Neural progenitor cell (in vitro differentiated cells): ENCODE results near the gene ZNF462. TPM values are rescaled to one million over a fixed set of nuclear protein-coding genes. Genes with fewer than 3 reads are reported as not detected.

Source experiments
- DNase-seq: peaks from one replicate; pipeline ENCODE4 v3.0.0-alpha.2; 2016; ENCODE audit warnings: low spot score
- H2AFZ ChIP-seq: fragments of 200-600 bp; sonication (generic); replicated peaks from 2 replicates; pipeline ENCODE4 v1.6.1; 2016; ENCODE audit warnings: antibody characterized with exemption
- H3F3A ChIP-seq: fragments of 200-600 bp; sonication (generic); 2 replicates; pipeline ENCODE4 v1.6.1; 2016; ENCODE audit warnings: antibody characterized with exemption, low read depth
- H3K27ac ChIP-seq: fragments of 200-600 bp; sonication (generic); 2 replicates; pipeline ENCODE4 v1.5.1; 2016; ENCODE audit warnings: mild to moderate bottlenecking
- H3K27me3 ChIP-seq: fragments of 200-600 bp; sonication (generic); 2 replicates; pipeline ENCODE4 v1.6.1; 2016; ENCODE audit warnings: mild to moderate bottlenecking, moderate library complexity
- H3K36me3 ChIP-seq: fragments of 200-600 bp; sonication (generic); 2 replicates; pipeline ENCODE4 v1.5.1; 2016
- H3K4me1 ChIP-seq: fragments of 200-600 bp; sonication (generic); 2 replicates; pipeline ENCODE4 v1.6.1; 2016; ENCODE audit warnings: mixed run types
- H3K4me2 ChIP-seq: fragments of 200-600 bp; sonication (generic); 2 replicates; pipeline ENCODE4 v1.6.1; 2016
- H3K4me3 ChIP-seq: fragments of 200-600 bp; sonication (generic); 2 replicates; pipeline ENCODE4 v1.5.1; 2016
- H3K79me2 ChIP-seq: fragments of 200-600 bp; sonication (generic); 2 replicates; pipeline ENCODE4 v1.6.1; 2016; ENCODE audit warnings: low read depth
- H3K9ac ChIP-seq: fragments of 200-600 bp; sonication (generic); 2 replicates; pipeline ENCODE4 v1.6.1; 2016
- H3K9me3 ChIP-seq: fragments of 200-600 bp; sonication (generic); 2 replicates; pipeline ENCODE4 v1.5.1; 2016; ENCODE audit warnings: low read depth
- H4K20me1 ChIP-seq: fragments of 200-600 bp; sonication (generic); 2 replicates; pipeline ENCODE4 v1.6.1; 2016; ENCODE audit warnings: low read depth
- H3K27ac Mint-ChIP-seq: 3 replicates; pipeline ENCODE4 v1.8.0; 2021; ENCODE audit warnings: mixed read lengths
- H3K27me3 Mint-ChIP-seq: 2 replicates; pipeline ENCODE4 v1.8.0; 2022; ENCODE audit warnings: low read depth, mild to moderate bottlenecking, inconsistent platforms, moderate library complexity, mixed read lengths; ENCODE audit not compliant: insufficient read depth
- H3K36me3 Mint-ChIP-seq: 3 replicates; pipeline ENCODE4 v1.8.0; 2021; ENCODE audit warnings: mixed read lengths
- H3K4me1 Mint-ChIP-seq: 3 replicates; pipeline ENCODE4 v1.8.0; 2021; ENCODE audit warnings: mixed read lengths
- H3K4me3 Mint-ChIP-seq: 3 replicates; pipeline ENCODE4 v1.8.0; 2021; ENCODE audit warnings: mild to moderate bottlenecking, moderate library complexity, mixed read lengths
- H3K9me3 Mint-ChIP-seq: 3 replicates; pipeline ENCODE4 v1.8.0; 2020; ENCODE audit warnings: mixed read lengths
- CTCF ChIP-seq: fragments of 200-600 bp; sonication (generic); IDR thresholded peaks from 2 replicates; pipeline ENCODE4 v1.5.1; 2017; ENCODE audit warnings: antibody characterized with exemption, mild to moderate bottlenecking
- EZH2 ChIP-seq: fragments of 200-600 bp; sonication (generic); IDR thresholded peaks from 2 replicates; pipeline ENCODE4 v1.6.1; 2017; ENCODE audit warnings: antibody characterized with exemption, mild to moderate bottlenecking, moderate library complexity
- EZH2phosphoT487 ChIP-seq: fragments of 200-600 bp; sonication (generic); IDR thresholded peaks from 2 replicates; pipeline ENCODE4 v1.6.1; 2017; ENCODE audit warnings: antibody characterized with exemption
- total RNA-seq: library from RNA; depleted of rRNA; stranded (reverse); fragments of >200 nt; gene quantifications from 2 replicates; pipeline ENCODE4 v1.2.3, GENCODE V29; 2015; ENCODE audit warnings: low replicate concordance

ZNF462 gene
- total RNA-seq, 1 donor from 2014 or later = 81.8 TPM

GRCh38 chr9:106820866-106821265 is 42.1 kb upstream of the ZNF462 start:
- DNase-seq = no peak
- H3K27me3 ChIP-seq = no peaks in the 10 kb centered on the region
- no peak overlapping the region for H2AFZ ChIP-seq
- H3K9ac ChIP-seq = no peak overlapping the region
- Mint-ChIP-seq H3K36me3 (no peaks in the 10 kb centered on the region), H3K27ac (no peak overlapping the region), H3K4me1 (no peaks in the 10 kb centered on the region), H3K9me3 (no peaks in the 10 kb centered on the region), H3K27me3 (no peaks in the 10 kb centered on the region), H3K4me3 (no peak overlapping the region)
- H3K36me3 ChIP-seq = no peaks in the 10 kb centered on the region
- no peaks in the 10 kb centered on the region for H3K79me2 ChIP-seq
- H3K27ac ChIP-seq = no peak overlapping the region
- H3K9me3 ChIP-seq = no peaks in the 10 kb centered on the region
- TF ChIP-seq EZH2phosphoT487 = no peak
- TF ChIP-seq EZH2 = no peak
- no peak for TF ChIP-seq CTCF
- H3K4me2 ChIP-seq = no peak overlapping the region
- H3K4me1 ChIP-seq = no peaks in the 10 kb centered on the region
- H4K20me1 ChIP-seq = no peaks in the 10 kb centered on the region
- H3K4me3 ChIP-seq = no peak overlapping the region
- no peaks in the 10 kb centered on the region for H3F3A ChIP-seq

- TF ChIP-seq CTCF (no peak), EZH2phosphoT487 (no peak), EZH2 (no peak)
Measured at GRCh38 chr9:106828070-106828469, 34.9 kb upstream of the ZNF462 start.

GRCh38 chr9:106828965-106829364 is 34.0 kb upstream of the ZNF462 start:
- no peak for TF ChIP-seq EZH2
- TF ChIP-seq CTCF = no peak
- no peak for TF ChIP-seq EZH2phosphoT487
- Histone ChIP-seq H3K27ac (no peak overlapping the region), H3K36me3 (no peaks in the 10 kb centered on the region), H3F3A (no peaks in the 10 kb centered on the region), H3K4me1 (no peaks in the 10 kb centered on the region), H3K27me3 (no peaks in the 10 kb centered on the region), H4K20me1 (no peaks in the 10 kb centered on the region), H2AFZ (no peak overlapping the region), H3K9me3 (peaks cover 4% of the 10 kb centered on the region), H3K4me3 (no peak overlapping the region), H3K4me2 (no peak overlapping the region), H3K79me2 (no peaks in the 10 kb centered on the region), H3K9ac (no peak overlapping the region)
- no peaks in the 10 kb centered on the region for H3K27me3 Mint-ChIP-seq
- peaks cover 13% of the 10 kb centered on the region for H3K9me3 Mint-ChIP-seq
- H3K27ac Mint-ChIP-seq = no peak overlapping the region
- no peaks in the 10 kb centered on the region for H3K4me1 Mint-ChIP-seq
- no peak overlapping the region for H3K4me3 Mint-ChIP-seq
- no peaks in the 10 kb centered on the region for H3K36me3 Mint-ChIP-seq
- no peak for DNase-seq

More at GRCh38 chr9:106828070-106828469, 34.9 kb upstream of the ZNF462 start:
- Histone ChIP-seq H3K4me3 (no peak overlapping the region), H3F3A (no peaks in the 10 kb centered on the region), H3K79me2 (no peaks in the 10 kb centered on the region), H4K20me1 (no peaks in the 10 kb centered on the region), H2AFZ (no peak overlapping the region), H3K4me1 (no peaks in the 10 kb centered on the region), H3K27me3 (no peaks in the 10 kb centered on the region), H3K27ac (no peak overlapping the region), H3K4me2 (no peak overlapping the region), H3K9ac (no peak overlapping the region), H3K36me3 (no peaks in the 10 kb centered on the region), H3K9me3 (peaks cover under 1% of the 10 kb centered on the region)
- no peak for DNase-seq
- Mint-ChIP-seq H3K27ac (no peak overlapping the region), H3K4me1 (no peaks in the 10 kb centered on the region), H3K27me3 (no peaks in the 10 kb centered on the region), H3K4me3 (no peak overlapping the region), H3K9me3 (peaks cover 5% of the 10 kb centered on the region), H3K36me3 (no peaks in the 10 kb centered on the region)
